NCI-H2171 (cell line): ENCODE data around the gene TFR2.

ENCODE experiments used
- DNase-seq: peaks from one replicate; lab custom pipeline; 2025; lab: John Stamatoyannopoulos, UW

The TFR2 gene

DNA sequence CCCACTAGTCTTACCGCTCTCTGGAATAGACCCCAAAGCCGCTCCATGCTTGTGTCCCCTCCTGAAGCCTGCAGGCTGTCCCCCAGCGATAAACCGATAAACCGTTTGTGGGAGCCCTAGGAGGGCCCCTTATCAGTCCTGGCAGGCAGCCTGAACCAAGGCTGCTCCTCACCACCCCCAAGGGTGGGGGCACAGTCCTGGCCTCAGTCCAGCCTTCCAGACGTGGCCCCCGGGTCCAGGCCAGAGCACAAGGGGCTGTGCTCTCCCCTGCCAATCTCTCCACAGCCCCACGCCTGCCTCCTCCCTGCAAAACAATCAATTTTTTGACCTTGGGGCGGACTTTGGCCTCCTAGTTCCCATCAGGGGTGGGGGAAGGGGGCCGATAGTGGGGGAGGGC is at the start of gene TFR2:
Gene TFR2 (minus strand): TSS at position 90 of the 397 bp plus-strand sequence. CDS start 43 bp downstream, at position 47.
- DNase-seq: no peak

DNA sequence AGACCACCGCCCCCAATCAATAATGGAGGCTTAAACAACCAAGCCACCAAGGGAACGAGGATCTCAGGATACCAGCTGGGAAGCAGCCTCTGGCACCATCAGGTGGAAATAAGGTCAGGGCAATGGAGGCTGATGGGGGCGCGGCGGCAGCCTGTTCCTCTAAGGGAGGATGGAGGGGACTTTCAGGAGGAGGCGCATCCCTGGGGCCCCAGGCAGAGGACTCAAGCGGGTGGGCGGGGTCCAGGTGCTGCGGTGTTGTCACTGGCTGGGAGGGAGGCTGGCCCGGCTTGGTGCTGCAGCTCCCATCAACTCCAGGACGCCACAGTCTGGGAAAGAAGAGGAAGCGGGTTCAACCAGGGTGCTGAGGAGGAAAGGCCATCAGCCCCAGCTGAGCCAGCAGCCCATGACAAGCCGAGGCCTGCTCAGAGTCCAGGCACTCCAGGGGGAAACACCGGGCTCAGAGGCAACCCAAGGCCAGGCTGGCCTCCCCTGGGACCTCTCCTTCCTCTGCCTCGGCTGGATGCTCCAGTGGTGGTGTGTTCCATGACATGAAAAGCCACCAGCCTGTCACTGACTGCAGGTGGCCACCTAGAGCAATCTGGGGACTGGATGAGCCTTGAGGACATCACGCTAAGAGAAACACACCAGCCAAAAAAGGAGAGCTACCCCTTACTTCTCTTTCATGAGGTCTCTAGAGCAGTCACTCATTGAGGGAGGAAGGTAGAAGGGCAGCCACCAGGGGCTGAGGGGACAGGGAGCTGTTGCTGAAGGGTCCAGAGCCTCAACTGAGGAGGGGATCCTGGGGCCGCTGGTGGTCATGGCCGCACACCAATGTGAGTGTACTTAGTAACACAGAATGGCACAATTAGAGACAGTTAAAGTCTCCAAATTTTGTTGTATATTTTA is 48.1 kb upstream of the TFR2 start:
- DNase-seq: no peak

- no peak for DNase-seq
Measured at GRCh38 chr7:100688326-100688860, 47.0 kb upstream of the TFR2 start.

DNA sequence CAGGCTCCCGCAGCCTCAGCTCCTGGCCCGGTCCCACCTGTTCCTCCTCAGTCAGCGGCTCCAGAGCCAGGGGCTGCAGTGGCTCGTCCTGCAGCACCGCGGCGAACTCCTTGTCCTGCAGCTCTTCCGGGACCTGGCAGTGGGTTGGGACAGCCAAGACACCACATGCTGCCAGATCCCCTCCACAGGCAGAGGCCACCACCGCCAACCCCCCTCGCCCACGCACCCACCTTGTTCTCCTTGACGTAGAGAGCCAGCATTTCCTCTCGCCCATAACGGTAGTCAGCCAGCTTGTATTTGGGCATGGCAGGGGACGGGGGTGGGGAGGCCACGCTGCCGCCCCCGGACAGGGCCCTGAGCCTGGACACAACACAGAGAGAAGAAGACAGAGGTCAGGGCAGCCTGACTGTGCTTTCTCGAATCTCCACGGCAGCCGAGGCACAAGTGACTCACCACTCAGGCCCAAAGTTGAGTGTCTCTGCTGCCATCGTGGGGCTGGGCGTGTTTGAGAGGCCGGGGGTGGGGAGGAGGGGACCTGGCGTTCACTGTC is 46.5 kb upstream of the TFR2 start:
- no peak for DNase-seq

DNA sequence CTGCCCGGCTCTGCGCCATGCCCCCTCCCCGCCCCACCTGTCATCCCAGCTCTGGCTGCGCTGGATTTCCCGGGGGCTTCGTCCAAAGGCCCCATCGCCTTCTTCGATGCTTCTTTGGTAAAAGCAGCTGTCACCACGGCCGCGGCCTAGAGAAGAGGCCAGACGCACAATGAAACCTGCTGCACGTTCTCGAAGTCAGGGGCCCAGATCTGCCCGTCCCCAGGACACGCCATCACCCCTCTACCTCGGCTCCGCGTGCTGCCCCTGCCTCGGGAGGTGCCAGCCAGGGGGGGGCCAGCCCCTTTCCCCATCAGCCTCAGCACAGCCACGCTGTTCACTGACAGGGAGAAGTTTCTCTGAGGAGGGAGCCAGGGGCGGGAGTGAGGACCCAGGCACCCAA is 45.9 kb upstream of the TFR2 start:
- no peak for DNase-seq

DNA sequence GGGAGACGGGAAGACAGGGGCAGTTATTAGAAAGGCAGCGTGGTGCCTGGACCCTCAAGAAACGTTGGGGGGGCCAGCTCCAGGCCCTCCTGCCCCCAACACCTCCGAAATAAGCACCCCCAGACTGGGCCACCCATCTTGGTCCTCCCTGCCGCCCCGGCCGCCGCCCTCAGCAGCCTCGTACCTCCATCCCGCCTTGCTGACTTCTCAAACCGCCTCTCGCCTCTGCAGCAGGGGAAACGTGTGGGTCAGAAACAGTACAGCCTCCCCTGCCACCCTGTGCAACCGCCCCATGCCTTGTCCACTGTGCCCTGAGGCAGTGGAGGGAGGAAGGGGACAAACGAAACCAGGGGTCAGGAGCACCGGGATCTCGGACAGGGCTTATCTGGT is 45.5 kb upstream of the TFR2 start:
- no peak for DNase-seq

DNA sequence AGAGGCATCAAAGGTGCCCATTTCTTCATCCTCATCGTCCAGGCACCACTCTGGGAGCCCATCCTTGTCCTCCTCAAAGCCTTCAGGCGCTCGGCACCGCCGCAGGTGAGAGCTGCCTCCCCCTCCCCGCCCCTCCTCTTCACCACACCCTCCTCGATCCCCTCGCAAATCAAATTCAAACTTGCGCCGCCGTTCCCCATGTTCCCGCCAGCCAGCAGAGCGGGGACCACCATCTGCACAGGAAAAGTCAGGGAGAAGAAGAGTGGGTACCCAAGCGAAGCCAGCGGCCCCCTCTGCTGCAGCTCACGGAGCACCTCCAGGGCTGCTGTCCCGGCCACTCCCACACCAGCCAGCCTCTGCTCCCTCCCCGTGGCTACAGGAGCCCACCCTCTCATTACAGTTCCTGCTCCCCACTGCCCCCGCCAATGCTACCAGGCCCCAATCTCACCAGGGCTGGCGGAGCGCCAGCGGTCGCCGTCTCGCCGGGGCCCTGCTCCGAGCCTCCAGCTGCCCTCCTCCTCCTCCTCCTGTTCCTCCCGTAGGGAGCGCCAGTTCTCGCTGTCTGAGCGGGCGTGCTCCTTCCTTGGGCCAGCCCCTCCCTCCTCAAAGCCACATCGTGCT is 45.0 kb upstream of the TFR2 start:
- no peak for DNase-seq

DNA sequence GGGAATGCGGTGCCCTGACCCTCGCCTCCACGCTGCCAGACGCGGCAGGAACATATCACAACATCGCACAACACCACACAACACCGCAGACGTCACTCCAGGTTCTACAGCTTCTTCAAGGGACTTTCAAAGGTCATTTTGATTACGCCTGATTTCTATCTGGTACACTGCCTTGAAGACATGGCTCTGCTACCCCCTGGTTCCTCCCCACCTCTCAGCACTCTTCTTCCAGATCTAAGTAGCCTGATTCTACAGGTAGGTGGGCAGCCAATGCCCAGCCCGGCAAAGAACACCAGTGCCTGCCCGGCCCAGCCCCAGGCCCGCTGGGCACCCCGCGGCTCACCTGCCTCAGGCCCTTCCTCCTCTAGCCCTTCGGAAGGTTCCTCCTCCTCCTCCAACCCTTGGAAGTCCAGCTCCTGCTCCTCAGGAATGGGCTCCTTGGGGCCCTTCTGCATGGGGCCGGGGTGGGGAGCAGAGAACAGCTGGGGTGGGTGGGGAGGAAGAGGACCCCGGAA is 44.3 kb upstream of the TFR2 start:
- no peak for DNase-seq

DNA sequence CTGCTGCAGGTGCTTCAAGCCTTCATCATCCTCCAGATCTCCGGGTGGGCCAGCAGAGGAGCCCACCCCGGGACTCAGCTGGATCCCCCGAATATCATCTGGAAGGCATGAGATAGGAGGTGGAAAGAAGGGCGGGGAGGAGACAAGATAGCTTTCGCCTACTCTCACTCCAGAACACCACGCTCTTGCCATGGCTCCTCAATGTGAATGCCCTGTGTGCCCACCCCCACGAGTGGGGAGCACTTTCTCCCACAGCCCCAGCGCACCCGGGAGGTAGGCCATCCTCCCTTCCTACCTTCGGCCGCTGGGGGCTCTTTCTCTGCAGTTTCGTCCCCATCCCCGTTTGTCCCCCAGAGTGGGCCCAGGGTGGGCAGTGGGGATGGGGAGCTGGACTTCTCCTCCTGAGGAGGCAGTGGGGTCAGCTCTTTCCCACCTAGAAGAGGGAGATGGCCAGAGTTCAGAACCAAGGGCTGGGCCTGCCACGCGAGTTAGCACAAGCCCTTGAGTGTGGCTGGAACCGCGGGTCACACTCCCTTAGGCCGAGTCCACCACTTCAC is 43.8 kb upstream of the TFR2 start:
- DNase-seq: no peak

- no peak for DNase-seq
Measured at GRCh38 chr7:100684534-100685042, 43.2 kb upstream of the TFR2 start.

- no peak for DNase-seq
Measured at GRCh38 chr7:100683659-100684533, 42.5 kb upstream of the TFR2 start.

- no peak for DNase-seq
Measured at GRCh38 chr7:100682991-100683658, 41.8 kb upstream of the TFR2 start.

- DNase-seq: no peak
Measured at GRCh38 chr7:100682228-100682741, 40.9 kb upstream of the TFR2 start.

- DNase-seq: no peak
Measured at GRCh38 chr7:100681491-100682227, 40.3 kb upstream of the TFR2 start.

DNA sequence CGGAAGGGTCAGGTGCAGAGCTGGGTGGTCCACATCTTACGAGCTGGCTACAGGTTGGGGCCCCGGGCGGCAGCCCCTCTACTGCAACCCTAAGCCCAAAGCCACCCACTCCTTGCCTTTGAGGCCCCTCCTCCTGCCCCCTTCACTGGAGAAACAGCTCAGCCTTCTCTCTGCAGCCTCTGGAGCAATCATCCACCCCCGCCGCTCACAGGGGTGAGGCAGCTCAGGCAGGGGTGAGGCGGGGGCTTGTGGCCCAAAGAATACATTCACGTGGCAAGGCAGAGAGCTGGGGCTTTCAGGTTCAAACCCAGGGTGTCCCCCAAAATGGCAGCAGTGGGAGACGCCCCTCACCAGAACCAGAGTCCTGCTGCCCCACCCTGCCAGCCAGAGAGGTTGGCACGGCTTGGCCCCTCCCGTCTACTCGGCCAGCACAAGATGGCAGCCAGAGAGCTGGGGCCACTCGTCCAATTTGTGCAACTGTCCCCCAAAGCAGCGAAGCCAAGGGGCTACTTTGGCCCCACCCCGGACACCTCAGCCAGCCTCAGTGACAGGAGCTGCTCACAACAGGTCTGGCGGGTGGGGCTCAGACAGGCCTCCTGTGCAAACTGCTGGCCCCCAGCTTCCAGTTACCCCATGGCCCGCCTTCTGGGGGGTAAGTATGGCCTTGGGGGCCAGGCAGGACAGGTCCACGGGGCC is 39.4 kb upstream of the TFR2 start:
- no peak for DNase-seq

- DNase-seq: no peak
Measured at GRCh38 chr7:100679927-100680575, 38.7 kb upstream of the TFR2 start.

GRCh38 chr7:100679129-100679926 is 38.0 kb upstream of the TFR2 start:
- DNase-seq: no peak
